ENCODE measurements around the gene CACNA2D3.

DNA sequence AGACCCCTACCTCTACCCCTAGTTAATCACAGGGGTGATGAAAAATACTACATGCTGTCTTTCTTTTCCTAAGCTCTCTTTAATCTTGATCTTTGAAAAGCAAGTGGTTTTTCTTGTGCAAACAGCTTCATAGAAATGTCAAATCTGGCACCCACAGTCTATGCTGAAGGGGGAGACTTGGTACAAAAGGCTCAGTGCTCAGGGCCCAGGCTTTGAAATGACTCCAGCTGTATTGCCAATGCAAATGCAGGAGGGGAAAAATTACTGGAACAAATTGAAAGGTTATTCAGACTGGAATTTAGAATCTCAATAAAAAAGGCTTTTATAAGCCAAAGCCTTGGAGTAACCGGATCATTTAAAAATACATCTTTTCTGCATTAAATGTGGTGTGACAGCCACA, 581.6 kb downstream of the CACNA2D3 start:
- TF ChIP-seq POLR2AphosphoS5 (IDR thresholded peaks at IDR 0.05; ENCODE audit: low read depth, low read length) = no peak
- TF ChIP-seq TAF1 (IDR thresholded peaks at IDR 0.05; ENCODE audit: borderline replicate concordance, insufficient read depth, low read length) = no peak
- TF ChIP-seq, protein P1, sequence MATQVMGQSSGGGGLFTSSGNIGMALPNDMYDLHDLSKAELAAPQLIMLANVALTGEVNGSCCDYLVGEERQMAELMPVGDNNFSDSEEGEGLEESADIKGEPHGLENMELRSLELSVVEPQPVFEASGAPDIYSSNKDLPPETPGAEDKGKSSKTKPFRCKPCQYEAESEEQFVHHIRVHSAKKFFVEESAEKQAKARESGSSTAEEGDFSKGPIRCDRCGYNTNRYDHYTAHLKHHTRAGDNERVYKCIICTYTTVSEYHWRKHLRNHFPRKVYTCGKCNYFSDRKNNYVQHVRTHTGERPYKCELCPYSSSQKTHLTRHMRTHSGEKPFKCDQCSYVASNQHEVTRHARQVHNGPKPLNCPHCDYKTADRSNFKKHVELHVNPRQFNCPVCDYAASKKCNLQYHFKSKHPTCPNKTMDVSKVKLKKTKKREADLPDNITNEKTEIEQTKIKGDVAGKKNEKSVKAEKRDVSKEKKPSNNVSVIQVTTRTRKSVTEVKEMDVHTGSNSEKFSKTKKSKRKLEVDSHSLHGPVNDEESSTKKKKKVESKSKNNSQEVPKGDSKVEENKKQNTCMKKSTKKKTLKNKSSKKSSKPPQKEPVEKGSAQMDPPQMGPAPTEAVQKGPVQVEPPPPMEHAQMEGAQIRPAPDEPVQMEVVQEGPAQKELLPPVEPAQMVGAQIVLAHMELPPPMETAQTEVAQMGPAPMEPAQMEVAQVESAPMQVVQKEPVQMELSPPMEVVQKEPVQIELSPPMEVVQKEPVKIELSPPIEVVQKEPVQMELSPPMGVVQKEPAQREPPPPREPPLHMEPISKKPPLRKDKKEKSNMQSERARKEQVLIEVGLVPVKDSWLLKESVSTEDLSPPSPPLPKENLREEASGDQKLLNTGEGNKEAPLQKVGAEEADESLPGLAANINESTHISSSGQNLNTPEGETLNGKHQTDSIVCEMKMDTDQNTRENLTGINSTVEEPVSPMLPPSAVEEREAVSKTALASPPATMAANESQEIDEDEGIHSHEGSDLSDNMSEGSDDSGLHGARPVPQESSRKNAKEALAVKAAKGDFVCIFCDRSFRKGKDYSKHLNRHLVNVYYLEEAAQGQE (IDR thresholded peaks at IDR 0.05; ENCODE audit: insufficient read depth in 1 of 2, low read depth in 2 of 2, low read length in 2 of 2) = no peak
- no peak for TF ChIP-seq FOXP2 (optimal IDR thresholded peaks at IDR 0.05; ENCODE audit: borderline replicate concordance, extremely low read depth, extremely low read length, insufficient read depth)
- TF ChIP-seq SIN3A (IDR thresholded peaks at IDR 0.05; ENCODE audit: borderline replicate concordance, insufficient read depth, low read length) = no peak
